GM10266 (cell line): ENCODE results near the gene LRRFIP1.
"Not testable (repeated sequence)": the region's sequence is repeated elsewhere in the genome, so short reads cannot be mapped to it uniquely, and the experiment has no call there.

Source experiments
- DNase-seq: peaks from one replicate; pipeline ENCODE4 v3.0.0; 2012; ENCODE audit errors: extremely low spot score
- TF ChIP-seq, protein P1 (sequence below): IDR thresholded peaks from 2 replicates; pipeline ENCODE4 v1.5.1; 2012; ENCODE audit warnings: mild to moderate bottlenecking, low read depth; ENCODE audit not compliant: control insufficient read depth, insufficient read depth; ENCODE audit errors: missing control alignments

The LRRFIP1 gene

DNA sequence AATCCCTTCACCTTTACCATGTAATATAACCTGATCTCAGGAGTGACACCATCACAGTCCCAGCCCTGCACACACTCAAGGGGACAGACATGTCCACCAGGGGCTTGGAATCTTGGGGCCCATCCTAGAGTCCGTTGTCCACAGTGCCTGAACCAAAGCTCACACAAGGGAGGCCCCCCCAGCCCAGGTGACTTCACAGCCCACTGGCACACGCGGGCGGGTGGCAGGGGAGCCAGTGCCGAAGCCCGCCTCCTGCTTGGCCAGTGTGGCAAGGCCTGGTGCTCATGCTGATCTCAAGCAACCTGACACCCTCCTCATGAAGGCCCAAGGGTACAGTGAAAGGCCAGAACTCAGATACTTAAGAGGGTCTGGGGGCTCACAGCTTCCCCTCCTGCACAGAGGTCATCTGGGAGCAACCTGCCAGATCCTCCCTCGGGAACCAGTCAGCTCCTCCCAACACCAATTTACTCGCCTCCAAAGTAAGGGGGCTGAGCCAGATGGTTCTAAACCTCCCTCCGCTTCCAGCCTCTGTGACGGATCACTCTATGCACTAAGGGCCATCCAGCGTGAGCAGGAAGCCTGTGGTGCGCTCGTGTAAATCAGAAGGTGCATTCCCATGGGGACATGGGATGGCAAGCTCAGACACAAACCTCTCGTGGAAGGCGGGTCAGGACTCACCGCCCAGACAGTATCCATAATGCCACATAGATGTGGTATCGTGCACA lies 33.6 kb upstream of the LRRFIP1 start:
- TF ChIP-seq, protein P1, sequence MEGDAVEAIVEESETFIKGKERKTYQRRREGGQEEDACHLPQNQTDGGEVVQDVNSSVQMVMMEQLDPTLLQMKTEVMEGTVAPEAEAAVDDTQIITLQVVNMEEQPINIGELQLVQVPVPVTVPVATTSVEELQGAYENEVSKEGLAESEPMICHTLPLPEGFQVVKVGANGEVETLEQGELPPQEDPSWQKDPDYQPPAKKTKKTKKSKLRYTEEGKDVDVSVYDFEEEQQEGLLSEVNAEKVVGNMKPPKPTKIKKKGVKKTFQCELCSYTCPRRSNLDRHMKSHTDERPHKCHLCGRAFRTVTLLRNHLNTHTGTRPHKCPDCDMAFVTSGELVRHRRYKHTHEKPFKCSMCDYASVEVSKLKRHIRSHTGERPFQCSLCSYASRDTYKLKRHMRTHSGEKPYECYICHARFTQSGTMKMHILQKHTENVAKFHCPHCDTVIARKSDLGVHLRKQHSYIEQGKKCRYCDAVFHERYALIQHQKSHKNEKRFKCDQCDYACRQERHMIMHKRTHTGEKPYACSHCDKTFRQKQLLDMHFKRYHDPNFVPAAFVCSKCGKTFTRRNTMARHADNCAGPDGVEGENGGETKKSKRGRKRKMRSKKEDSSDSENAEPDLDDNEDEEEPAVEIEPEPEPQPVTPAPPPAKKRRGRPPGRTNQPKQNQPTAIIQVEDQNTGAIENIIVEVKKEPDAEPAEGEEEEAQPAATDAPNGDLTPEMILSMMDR: no peak
- no peak for DNase-seq

DNA sequence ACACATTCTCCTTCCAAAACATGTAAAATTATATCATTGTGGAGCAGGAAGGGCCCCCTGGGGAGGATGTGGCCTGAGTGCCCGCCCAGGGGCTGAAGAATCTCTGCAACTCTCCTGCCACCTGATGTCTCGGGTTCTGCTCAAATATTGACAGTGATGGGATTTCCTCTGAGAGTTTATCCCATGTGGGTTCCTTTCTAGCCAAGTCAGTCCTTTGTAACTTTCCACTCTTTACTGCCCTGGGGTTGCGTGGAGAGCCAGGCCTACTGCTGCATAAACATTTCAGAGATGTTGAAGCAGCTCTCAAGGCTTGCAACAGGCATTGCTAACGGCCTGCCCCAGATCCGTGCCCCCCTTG lies 32.9 kb upstream of the LRRFIP1 start:
- TF ChIP-seq, protein P1: no peak
- no peak for DNase-seq

DNA sequence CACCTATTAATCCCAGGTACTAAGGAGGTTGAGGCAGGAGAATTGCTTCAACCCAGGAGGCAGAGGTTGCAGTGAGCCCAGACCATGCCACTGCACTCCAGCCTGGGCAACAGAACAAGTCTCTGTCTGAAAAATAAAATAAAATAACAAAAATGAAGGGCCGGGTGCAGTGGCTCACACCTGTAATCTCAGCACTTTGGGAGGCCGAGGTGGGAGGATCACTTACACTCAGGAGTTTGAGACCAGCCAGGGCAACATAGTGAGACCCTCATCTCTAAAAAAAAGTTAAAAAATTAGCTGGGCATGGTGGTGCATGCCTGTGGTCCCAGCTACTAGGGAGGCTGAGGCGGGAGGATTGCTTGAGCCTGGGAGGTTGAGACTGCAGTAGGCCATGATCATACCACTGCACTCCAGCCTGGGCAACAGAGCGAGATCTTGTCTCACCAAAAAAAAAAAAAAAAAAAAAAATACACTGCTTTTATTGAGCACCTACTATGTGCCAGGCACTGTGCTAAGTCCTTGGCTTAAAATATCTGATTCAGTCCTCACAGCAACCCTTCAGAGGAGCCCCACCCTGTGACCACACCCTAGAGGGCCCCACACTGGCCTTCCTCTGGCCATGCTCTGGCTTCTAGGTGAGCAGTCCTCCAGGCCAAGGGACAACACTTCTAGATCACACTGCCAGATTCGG lies 31.4 kb upstream of the LRRFIP1 start:
- not testable (repeated sequence) for DNase-seq

DNA sequence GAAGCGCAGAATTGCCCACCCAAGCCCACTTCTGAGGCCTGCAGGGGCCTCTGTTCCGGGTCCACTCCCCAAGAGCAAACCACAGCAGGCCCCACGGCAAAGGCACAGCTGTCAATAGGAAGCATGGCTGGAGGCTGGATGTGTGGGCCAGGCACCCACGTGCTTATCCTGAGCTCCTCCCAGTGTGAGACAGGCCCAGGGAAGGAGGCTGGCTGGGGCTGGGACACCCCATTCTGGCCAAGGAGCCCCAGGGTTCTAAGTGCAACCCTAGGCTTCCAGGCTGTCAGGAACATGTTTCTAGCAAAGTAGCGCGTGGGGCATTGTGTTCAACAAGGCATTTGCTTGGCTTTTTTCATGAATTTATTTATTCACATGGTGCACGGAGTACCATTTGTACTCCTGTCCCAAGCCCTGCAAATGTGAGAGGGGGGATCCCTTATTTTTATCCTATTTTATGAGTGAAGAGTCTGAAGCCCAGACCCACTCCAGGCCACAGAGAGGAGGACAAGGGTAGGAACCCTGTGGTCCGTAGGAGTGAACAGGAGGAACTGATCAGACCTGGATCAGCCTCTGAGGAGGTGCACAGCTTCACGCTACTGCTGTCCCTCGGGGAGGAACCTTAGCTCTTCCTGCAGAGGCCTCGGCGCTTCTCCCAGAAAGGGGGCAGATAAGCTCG lies 30.7 kb upstream of the LRRFIP1 start:
- no peak for DNase-seq
- TF ChIP-seq, protein P1: no peak

DNA sequence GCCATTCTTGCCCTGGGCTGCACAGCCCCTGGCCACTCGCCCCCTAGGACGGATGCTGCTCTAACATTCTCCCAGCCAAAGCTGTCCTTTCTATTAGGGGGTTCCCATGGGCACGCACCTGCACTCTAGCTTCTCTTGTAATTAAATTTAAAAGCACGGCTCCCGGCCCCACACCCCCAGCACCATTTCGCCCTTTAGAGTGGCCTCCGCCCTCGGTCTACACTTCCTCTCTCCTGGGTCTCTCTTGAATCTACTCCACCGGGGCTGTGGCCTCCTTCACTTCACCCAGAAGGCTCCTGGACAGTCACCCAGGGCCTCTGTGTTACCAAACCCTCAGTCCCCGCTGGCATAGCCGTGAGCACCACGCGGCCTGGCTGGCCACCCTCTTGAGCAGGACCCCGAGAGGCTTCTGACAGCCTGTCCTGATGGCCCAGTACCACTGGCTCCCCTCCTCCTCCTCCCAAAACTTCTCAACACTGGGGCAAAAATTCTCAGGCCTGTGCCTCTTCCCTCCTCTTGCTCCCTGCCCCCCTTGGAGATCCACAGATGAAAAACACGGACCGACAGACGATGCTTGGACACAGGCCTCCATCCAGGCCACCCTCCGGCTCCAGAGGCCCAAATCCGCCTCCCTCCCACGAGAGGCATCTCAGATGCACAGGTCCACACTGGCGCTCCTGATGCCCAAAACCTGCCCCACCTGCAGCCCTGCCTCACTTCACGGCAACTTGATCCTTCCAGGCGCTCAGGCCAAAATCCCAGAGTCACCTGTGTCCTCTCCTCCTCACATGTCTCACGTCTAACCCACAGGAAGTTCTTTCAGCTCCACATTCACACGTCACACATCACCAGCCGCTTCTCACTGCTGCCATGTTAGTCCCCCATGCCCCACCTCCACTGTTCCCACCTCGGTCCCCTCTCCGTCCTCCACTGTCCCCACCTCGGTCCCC lies 29.9 kb upstream of the LRRFIP1 start:
- TF ChIP-seq, protein P1: no peak
- DNase-seq: no peak

DNA sequence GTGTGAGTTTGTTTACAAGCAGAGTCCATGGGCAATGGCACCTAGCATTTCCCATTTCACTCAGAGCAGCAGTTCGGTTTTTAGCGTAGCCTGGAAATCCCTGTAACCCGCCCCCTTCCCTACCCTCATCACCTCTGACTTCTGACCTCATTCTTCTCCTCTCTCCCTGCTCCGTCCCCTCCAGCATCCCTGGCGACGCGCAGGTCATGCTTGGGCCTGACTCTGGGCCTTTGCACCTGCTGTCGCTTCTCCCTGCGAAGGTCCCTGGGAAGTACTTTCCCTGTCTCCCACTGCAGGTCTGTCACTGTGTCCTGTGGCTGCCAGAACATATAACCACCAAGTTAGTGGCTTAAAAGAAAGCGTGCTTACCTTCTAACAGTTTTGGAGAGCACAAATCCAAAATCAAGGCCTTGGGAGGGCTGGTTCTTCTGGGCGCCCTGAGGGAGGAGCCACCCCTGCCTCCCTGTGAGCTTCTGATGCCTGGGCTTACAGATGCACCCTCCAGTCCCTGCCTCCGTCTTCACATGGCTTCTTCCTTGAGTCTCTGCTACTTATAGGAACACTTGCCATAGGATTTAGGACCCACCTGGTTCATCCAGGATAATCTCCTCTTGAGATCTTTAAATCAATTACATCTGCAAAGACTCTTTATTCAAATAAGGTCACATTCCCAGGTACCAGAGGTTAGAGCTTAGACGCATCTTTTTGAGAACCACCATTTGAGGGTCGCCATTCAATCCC lies 28.7 kb upstream of the LRRFIP1 start:
- no peak for DNase-seq
- TF ChIP-seq, protein P1: no peak
